Muscle layer of duodenum (tissue), 2 donors: ENCODE data around the gene FOXD4.
"Not testable (repeated sequence)": the region's sequence is repeated elsewhere in the genome, so short reads cannot be mapped to it uniquely, and the experiment has no call there.

Experiments
- H3K27ac ChIP-seq: one replicate; pipeline ENCODE4 v1.7.0; 2013; ENCODE audit warnings: mild to moderate bottlenecking, low read length
- H3K27me3 ChIP-seq: one replicate; pipeline ENCODE4 v1.7.0; 2013; ENCODE audit warnings: low read depth, mild to moderate bottlenecking, control low read depth, low read length
- H3K36me3 ChIP-seq, 2 donors: one replicate each; pipeline ENCODE4 v1.7.0; 2013; ENCODE audit warnings: low read length in 2 of 2, control low read depth in 1 of 2, mild to moderate bottlenecking in 1 of 2; ENCODE audit not compliant: insufficient read depth in 2 of 2, control insufficient read depth in 1 of 2
- H3K4me1 ChIP-seq, 2 donors: one replicate each; pipeline ENCODE4 v1.7.0; 2013; ENCODE audit warnings: low read length in 2 of 2, mild to moderate bottlenecking in 2 of 2, control low read depth in 1 of 2, moderate library complexity in 1 of 2; ENCODE audit not compliant: insufficient read depth in 2 of 2, control insufficient read depth in 1 of 2
- H3K4me3 ChIP-seq, 2 donors: one replicate each; pipeline ENCODE4 v1.7.0; 2013; ENCODE audit warnings: low read length in 2 of 2, low read depth in 1 of 2, mild to moderate bottlenecking in 1 of 2
- H3K9me3 ChIP-seq, 2 donors: one replicate each; pipeline ENCODE4 v1.7.0; 2013; ENCODE audit warnings: low read length in 2 of 2, control low read depth in 1 of 2, mild to moderate bottlenecking in 1 of 2; ENCODE audit not compliant: control insufficient read depth in 1 of 2
- donor health status: healthy.

Gene FOXD4

DNA sequence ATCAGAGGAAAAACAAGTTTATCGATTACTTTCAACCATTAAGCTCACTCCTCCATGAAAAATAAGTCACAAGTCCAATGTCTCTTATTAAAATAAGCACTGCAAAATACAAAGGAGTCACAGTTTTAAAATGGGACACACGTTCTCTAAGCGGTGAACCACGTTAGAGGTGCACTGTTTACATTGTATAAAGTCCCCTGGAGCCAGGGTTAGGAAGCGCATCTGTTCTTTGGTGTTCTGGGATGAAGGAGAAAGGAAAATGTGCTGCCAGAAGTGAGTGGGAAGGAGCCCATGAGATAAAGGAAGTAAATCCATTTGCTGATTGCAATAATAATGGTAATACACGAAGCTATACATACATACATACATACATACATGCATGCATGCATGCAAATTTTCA, 30.4 kb downstream of the FOXD4 start:
- not testable (repeated sequence) for H3K27ac ChIP-seq, H3K36me3 ChIP-seq, H3K9me3 ChIP-seq, H3K4me1 ChIP-seq, H3K27me3 ChIP-seq, H3K4me3 ChIP-seq

DNA sequence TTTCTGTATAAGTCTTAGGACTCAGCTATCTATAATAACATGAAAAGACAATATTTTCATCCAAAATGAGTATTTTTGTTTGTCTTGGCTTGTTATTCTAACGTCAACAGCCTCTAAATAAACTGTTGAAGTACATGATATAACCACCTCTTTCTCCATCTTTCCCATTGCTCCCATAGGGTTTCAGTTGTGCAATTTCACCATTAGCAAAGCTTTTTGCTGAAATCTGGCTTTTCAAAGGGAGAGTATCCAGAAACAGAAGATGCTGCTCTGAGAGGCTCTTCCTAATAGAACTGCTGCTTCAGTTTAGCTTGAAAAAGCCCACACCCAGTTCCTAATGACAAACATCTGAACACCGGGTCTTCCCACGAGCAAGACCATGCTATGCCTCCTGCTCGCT, 31.1 kb downstream of the FOXD4 start:
- not testable (repeated sequence) for H3K4me3 ChIP-seq, H3K27ac ChIP-seq, H3K9me3 ChIP-seq, H3K27me3 ChIP-seq, H3K4me1 ChIP-seq, H3K36me3 ChIP-seq

DNA sequence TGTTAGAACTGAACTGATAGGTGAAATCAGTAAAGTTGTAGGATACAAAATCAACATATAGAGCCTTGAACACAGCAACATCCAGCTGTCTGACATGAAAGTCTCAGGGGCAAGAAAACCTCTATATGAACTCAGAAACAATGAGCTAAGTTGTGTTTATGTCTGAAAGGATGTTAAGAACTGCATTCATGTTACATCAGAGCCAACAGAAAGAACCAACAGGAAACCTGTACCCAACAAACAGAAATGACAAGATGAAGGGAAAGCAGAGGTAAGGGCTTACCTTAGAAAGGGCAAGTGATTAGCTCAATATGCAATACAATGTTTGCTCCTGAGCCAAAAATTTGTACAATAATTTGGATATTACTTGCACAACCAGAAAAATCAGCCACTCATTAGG, 31.5 kb downstream of the FOXD4 start:
- H3K9me3 ChIP-seq, H3K4me3 ChIP-seq, H3K4me1 ChIP-seq: not testable (repeated sequence)

DNA sequence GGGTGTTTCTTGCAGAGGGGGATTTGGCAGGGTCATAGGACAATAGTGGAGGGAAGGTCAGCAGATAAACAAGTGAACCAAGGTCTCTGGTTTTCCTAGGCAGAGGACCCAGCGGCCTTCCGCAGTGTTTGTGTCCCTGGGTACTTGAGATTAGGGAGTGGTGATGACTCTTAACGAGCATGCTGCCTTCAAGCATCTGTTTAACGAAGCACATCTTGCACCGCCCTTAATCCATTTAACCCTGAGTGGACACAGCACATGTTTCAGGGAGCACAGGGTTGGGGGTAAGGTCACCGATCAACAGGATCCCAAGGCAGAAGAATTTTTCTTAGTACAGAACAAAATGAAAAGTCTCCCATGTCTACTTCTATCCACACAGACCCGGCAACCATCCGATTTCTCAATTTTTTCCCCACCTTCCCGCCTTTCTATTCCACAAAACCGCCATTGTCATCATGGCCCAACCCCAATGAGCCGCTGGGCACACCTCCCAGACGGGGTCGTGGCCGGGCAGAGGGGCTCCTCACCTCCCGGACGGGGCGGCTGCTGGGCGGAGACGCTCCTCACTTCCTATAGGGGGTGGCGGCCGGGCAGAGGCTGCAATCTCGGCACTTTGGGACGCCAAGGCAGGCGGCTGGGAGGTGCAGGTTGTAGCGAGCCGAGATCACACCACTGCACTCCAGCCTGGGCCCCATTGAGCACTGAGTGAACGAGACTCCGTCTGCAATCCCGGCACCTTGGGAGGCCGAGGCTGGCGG, 35.1 kb downstream of the FOXD4 start:
- H3K36me3 ChIP-seq, H3K27ac ChIP-seq, H3K4me1 ChIP-seq, H3K9me3 ChIP-seq, H3K27me3 ChIP-seq, H3K4me3 ChIP-seq: not testable (repeated sequence)

More for the DNA sequence above, 31.5 kb downstream of the FOXD4 start:
- H3K27ac ChIP-seq, H3K36me3 ChIP-seq, H3K27me3 ChIP-seq: not testable (repeated sequence)

DNA sequence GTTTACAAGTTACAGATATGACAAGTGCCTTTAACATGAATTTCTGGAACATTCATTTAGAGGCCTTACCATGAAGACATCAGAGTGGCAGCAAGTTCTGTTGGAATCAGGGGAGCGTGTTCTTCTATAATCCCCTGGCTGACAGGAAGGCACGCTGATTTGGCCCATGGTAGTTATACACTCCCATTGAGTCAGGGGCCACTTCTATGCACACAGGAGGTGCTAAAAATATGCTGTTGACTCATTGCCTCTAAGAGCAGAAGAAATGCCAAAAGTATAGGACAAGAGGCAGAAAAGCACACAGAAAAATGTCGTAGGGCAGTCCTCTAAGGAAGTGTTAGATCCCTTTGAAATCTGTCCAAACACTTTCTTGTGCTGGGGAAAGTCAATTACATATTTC, 39.9 kb downstream of the FOXD4 start:
- not testable (repeated sequence) for H3K9me3 ChIP-seq, H3K4me3 ChIP-seq, H3K4me1 ChIP-seq, H3K36me3 ChIP-seq, H3K27me3 ChIP-seq, H3K27ac ChIP-seq

DNA sequence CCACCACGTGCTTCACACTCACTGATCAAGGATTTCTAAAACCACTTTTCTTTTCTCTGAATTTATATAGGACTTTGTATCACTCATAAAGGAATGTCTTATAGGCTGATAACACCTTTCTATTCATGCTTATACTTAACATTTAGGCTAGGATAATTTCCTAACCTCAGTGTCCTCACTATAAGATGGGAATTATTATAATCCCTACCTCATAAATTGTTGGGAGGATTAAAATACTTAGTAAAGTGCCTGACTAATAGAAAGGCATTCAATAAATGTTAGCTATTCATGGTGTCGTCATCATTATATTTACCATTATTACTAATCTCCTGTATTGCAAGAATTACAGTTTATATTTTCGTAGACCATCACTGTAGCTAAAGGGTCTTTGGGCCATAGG, 41.8 kb downstream of the FOXD4 start:
- H3K36me3 ChIP-seq, H3K4me3 ChIP-seq, H3K27ac ChIP-seq, H3K4me1 ChIP-seq, H3K27me3 ChIP-seq, H3K9me3 ChIP-seq: not testable (repeated sequence)

DNA sequence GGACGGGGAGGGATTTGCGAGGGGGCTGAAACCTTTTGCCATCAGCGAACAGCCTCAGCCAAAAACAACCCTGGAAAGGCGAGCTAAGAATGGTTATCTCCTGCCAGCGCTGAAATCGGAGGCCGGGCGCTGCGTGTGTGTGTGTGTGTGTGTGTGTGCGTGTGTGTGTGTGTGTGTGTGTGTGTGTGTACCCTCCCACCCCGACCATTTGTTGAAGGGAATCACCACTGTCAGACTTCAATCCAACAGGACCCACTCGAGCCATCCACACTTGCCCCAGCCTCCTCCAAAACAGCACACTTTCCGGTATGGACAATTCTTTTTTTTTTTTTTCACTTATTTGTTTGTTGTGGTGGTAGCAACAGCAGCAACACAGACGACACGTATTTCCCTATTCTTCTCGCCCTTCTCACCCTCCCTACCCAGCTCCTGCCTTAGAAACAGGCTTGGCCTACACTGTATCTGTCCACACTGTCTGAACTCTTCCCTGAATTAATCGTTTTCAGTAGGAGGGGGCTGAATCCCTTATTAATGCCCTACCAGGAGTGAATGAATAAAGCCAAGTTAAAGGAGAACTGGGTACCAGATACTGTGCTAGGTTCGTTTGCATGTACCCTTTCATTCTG, 44.2 kb downstream of the FOXD4 start:
- H3K27me3 ChIP-seq, H3K36me3 ChIP-seq, H3K4me1 ChIP-seq, H3K9me3 ChIP-seq, H3K27ac ChIP-seq: not testable (repeated sequence)
- peak overlapping the region in 1 of 2 donors; percentile 56 for H3K4me3 ChIP-seq

DNA sequence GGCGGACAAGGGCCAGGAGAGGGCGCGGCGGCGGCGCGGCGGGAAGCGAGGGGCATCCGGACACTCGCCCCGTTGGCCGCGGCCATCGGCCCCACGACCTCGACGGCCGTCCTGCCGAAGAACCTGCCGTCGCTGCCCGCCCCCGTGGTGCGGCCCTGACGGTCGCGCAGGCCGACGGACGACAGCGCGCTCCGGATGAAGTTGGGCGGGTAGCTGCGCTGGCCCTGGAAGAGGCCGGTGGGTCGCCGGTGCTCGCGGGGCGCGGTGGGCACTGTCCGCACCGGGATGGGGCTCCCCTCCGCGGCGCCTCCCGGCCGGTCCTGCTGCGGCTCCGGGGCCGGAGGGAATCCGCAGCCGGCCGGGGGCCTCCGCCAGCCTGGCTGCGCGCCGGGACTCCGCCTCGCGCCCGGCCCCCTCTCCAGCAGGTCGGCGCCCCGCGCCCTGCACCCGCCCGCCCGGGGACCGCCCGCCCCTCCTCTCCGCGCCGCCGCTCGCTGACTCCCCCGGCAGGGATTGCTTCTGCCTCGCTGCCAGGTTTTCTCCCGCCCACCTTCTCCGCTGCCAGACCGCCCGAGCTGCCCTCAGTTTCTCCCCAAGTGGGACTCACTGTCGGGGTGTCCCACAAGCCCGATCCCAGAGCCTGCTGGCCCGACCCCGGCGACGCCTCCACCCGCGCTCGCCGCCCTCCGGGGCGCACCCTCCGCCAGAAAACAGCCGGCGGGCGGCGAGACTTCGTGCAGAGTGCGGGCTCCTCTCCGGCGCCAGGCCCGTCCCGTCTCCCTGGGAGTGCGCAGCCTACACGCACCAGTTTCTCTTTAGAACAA, 44.9 kb downstream of the FOXD4 start:
- not testable (repeated sequence) for H3K9me3 ChIP-seq, H3K4me1 ChIP-seq, H3K36me3 ChIP-seq, H3K27me3 ChIP-seq, H3K27ac ChIP-seq
- peak overlapping the region in 1 of 2 donors; percentile 56 for H3K4me3 ChIP-seq
